AG04450 (cell line): ENCODE measurements around the gene ZC3H12A. TPM values are rescaled to one million over a fixed set of nuclear protein-coding genes. Genes with fewer than 3 reads are reported as not detected.
"Not testable (repeated sequence)": the region's sequence is repeated elsewhere in the genome, so short reads cannot be mapped to it uniquely, and the experiment has no call there.

Experiments
- CTCF ChIA-PET: fragments of 300-600, 350-600 bp; formaldehyde crosslinking; extraction: SDS; loops from one replicate; lab custom pipeline; 2022; ENCODE audit warnings: antibody characterized with exemption, inconsistent platforms; lab: Charles Lee
- POLR2A ChIA-PET: fragments of 350-600 bp; formaldehyde crosslinking; extraction: SDS; loops from one replicate; lab custom pipeline; 2021; ENCODE audit warnings: antibody characterized with exemption, inconsistent platforms; lab: Yijun Ruan, JAX
- DNase-seq: peaks from one replicate; pipeline ENCODE4 v3.0.0-alpha.2; 2011; ENCODE audit warnings: low read depth, low spot score
- H3K27ac ChIP-seq: one replicate; pipeline ENCODE4 v1.5.1; 2012; ENCODE audit warnings: low read depth, low read length, control low read depth
- H3K27me3 ChIP-seq: one replicate; pipeline ENCODE4 v1.6.0; 2012; ENCODE audit warnings: low read length; ENCODE audit not compliant: control insufficient read depth, insufficient read depth
- H3K4me3 ChIP-seq: 2 replicates; pipeline ENCODE4 v1.5.1; 2011; ENCODE audit warnings: mild to moderate bottlenecking, low read depth, low read length, control low read depth
- H3K9me3 ChIP-seq: 2 replicates; pipeline ENCODE4 v1.5.1; 2012; ENCODE audit warnings: low read length; ENCODE audit not compliant: control insufficient read depth, insufficient read depth
- CTCF ChIP-seq: IDR thresholded peaks from 2 replicates; pipeline ENCODE4 v1.5.1; 2011; ENCODE audit warnings: low read depth, low read length, control low read depth, inconsistent platforms
- polyA plus RNA-seq: library from polyadenylated mRNA; depleted of rRNA; stranded (reverse); fragments of >200 nt; gene quantifications from 2 replicates; pipeline ENCODE4 v1.2.3, GENCODE V29; 2011

ZC3H12A gene
- polyA plus RNA-seq, 1 experiment: 4.3 TPM

GRCh38 chr1:37517569-37517968, 43.2 kb downstream of the ZC3H12A start:
- H3K4me3 ChIP-seq: no peak overlapping the region
- ChIA-PET CTCF (no interaction called here), POLR2A (interaction anchor here (0.7 kb wide), 1 partner anchor 63 kb away, joined by 3 read pairs; no protein-coding TSS in a partner anchor)
- H3K27me3 ChIP-seq: no peaks in the 10 kb centered on the region
- no peak overlapping the region for H3K27ac ChIP-seq
- no peak for DNase-seq
- H3K9me3 ChIP-seq: no peaks in the 10 kb centered on the region
- no peak for TF ChIP-seq CTCF

- DNase-seq, H3K9me3 ChIP-seq, H3K27ac ChIP-seq, CTCF ChIA-PET, H3K27me3 ChIP-seq, H3K4me3 ChIP-seq: not testable (repeated sequence)
- POLR2A ChIA-PET: interaction anchor here (0.7 kb wide), 1 partner anchor 64 kb away, joined by 3 read pairs; no protein-coding TSS in a partner anchor
These were observed 43.9 kb downstream of the ZC3H12A start for GRCh38 chr1:37518241-37518640.

- H3K27me3 ChIP-seq, DNase-seq, H3K9me3 ChIP-seq, H3K27ac ChIP-seq, POLR2A ChIA-PET, H3K4me3 ChIP-seq, CTCF ChIA-PET: not testable (repeated sequence)
These were observed 44.5 kb downstream of the ZC3H12A start for GRCh38 chr1:37518929-37519328.

- H3K27ac ChIP-seq: no peak overlapping the region
- no peaks in the 10 kb centered on the region for H3K9me3 ChIP-seq
- DNase-seq: no peak
- CTCF ChIA-PET: no interaction called here
- H3K4me3 ChIP-seq: no peak overlapping the region
- no peak for TF ChIP-seq CTCF
- POLR2A ChIA-PET: no interaction called here
- H3K27me3 ChIP-seq: no peaks in the 10 kb centered on the region
These were observed 45.2 kb downstream of the ZC3H12A start for GRCh38 chr1:37519613-37520012.

GRCh38 chr1:37529888-37530287, 55.5 kb downstream of the ZC3H12A start:
- not testable (repeated sequence) for H3K27ac ChIP-seq, DNase-seq, H3K4me3 ChIP-seq, H3K27me3 ChIP-seq, H3K9me3 ChIP-seq
- CTCF ChIA-PET: interaction anchor here (0.7 to 1.2 kb wide), 4 partner anchors 15 to 149 kb away, joined by 3 to 5 read pairs (median 4); no protein-coding TSS in a partner anchor
- POLR2A ChIA-PET: interaction anchor here (1.7 kb wide), 1 partner anchor 15 kb away, joined by 4 read pairs; the partner anchor contains the start of gene MEAF6

GRCh38 chr1:37532418-37533156, 58.2 kb downstream of the ZC3H12A start:
- DNase-seq, H3K4me3 ChIP-seq, H3K9me3 ChIP-seq, H3K27me3 ChIP-seq, H3K27ac ChIP-seq: not testable (repeated sequence)
- ChIA-PET POLR2A (interaction anchor here (0.7 kb wide), 1 partner anchor 16 kb away, joined by 8 read pairs; no protein-coding TSS in a partner anchor), CTCF (interaction anchor here (0.6 kb wide), 1 partner anchor 149 kb away, joined by 6 read pairs; no protein-coding TSS in a partner anchor)
